HepG2 (cell line): Measurements from ENCODE around the gene PIGV. TPM values are rescaled to one million over a fixed set of nuclear protein-coding genes. Genes with fewer than 3 reads are reported as not detected.

Experiments
- ATAD3A ChIP-seq: sonication (generic); formaldehyde crosslinking; IDR thresholded peaks from 2 replicates; pipeline ENCODE4 v1.4.0; 2020; ENCODE audit warnings: missing genetic modification reagents
- BORCS8-MEF2B ChIP-seq: sonication (generic); formaldehyde crosslinking; IDR thresholded peaks from 2 replicates; pipeline ENCODE4 v1.8.0; 2022; ENCODE audit warnings: mild to moderate bottlenecking, missing genetic modification reagents
- FOSL2 ChIP-seq: sonication (generic); formaldehyde crosslinking; IDR thresholded peaks from 2 replicates; pipeline ENCODE4 v1.4.0; 2020; ENCODE audit warnings: missing genetic modification reagents
- MAFG ChIP-seq: sonication (generic); formaldehyde crosslinking; IDR thresholded peaks from 2 replicates; pipeline ENCODE4 v1.5.1; 2020; ENCODE audit warnings: mild to moderate bottlenecking, missing genetic modification reagents
- NR2C2 ChIP-seq: sonication (generic); formaldehyde crosslinking; IDR thresholded peaks from 2 replicates; pipeline ENCODE4 v1.4.0; 2020; ENCODE audit warnings: missing genetic modification reagents, mild to moderate bottlenecking, moderate library complexity, borderline replicate concordance
- RBFOX2 ChIP-seq: fragments of 200-400 bp; formaldehyde crosslinking; IDR thresholded peaks from 2 replicates; pipeline ENCODE4 v1.6.1; 2017; ENCODE audit warnings: low read depth, mild to moderate bottlenecking, low read length
- SIX4 ChIP-seq: sonication (generic); formaldehyde crosslinking; IDR thresholded peaks from 2 replicates; pipeline ENCODE4 v1.4.0; 2020; ENCODE audit warnings: missing genetic modification reagents
- ZFP36L2 ChIP-seq: sonication (generic); formaldehyde crosslinking; IDR thresholded peaks from 2 replicates; pipeline ENCODE4 v1.4.0; 2020; ENCODE audit warnings: missing genetic modification reagents
- ZFX ChIP-seq: sonication (generic); formaldehyde crosslinking; IDR thresholded peaks from 2 replicates; pipeline ENCODE4 v1.4.0; 2020; ENCODE audit warnings: mild to moderate bottlenecking, low read depth, missing genetic modification reagents, moderate library complexity
- ZNF383 ChIP-seq: sonication (generic); formaldehyde crosslinking; IDR thresholded peaks from 2 replicates; pipeline ENCODE4 v1.4.0; 2020; ENCODE audit warnings: missing genetic modification reagents, mild to moderate bottlenecking, borderline replicate concordance
- ZNF816 ChIP-seq: sonication (generic); formaldehyde crosslinking; IDR thresholded peaks from 2 replicates; pipeline ENCODE4 v1.8.0; 2022; ENCODE audit warnings: missing genetic modification reagents, mild to moderate bottlenecking, borderline replicate concordance
- polyA plus RNA-seq, 8 experiments: library from polyadenylated mRNA; depleted of rRNA in 3 of 8; stranded (reverse) in 7 of 8; unstranded in 1 of 8; fragments of >200 nt; fragmentation: Illumina TruSeq in 4 of 8; extraction: Trizol in 4 of 8; gene quantifications; 2 replicates each; pipeline versions ENCODE4 v1.2.1 to v1.2.3, GENCODE V29; 2011 to 2016; ENCODE audit warnings: low read depth in 4 of 8, missing spikeins in 1 of 8, mixed read lengths in 1 of 8; ENCODE audit not compliant: insufficient read depth in 1 of 8
- total RNA-seq, 5 experiments: library from RNA; depleted of rRNA; stranded (reverse); fragments of >200 nt; fragmentation: Illumina TruSeq; extraction: Trizol; gene quantifications; 2 replicates each; pipeline ENCODE4 v1.2.3, GENCODE V29; 2016; ENCODE audit warnings: low read depth in 1 of 5
- TF ChIP-seq, protein P1 (sequence below): sonication (generic); formaldehyde crosslinking; IDR thresholded peaks from one replicate; pipeline ENCODE4 v1.5.1; 2020; ENCODE audit warnings: mild to moderate bottlenecking, missing genetic modification reagents; ENCODE audit errors: not compliant biosample characterization
- TF ChIP-seq, protein P2 (sequence below): IDR thresholded peaks from 2 replicates; pipeline ENCODE4 v1.6.1; 2016; ENCODE audit warnings: mild to moderate bottlenecking
- TF ChIP-seq, protein P3 (sequence below): sonication (generic); formaldehyde crosslinking; IDR thresholded peaks from 2 replicates; pipeline ENCODE4 v1.4.0; 2020; ENCODE audit warnings: missing genetic modification reagents

The PIGV gene
- total and polyA plus RNA-seq, 2 of the 13 experiments (the other 11 are each of a cell fraction or from before 2014, with no cell fraction given), result 13.5 to 22.7 TPM

DNA sequence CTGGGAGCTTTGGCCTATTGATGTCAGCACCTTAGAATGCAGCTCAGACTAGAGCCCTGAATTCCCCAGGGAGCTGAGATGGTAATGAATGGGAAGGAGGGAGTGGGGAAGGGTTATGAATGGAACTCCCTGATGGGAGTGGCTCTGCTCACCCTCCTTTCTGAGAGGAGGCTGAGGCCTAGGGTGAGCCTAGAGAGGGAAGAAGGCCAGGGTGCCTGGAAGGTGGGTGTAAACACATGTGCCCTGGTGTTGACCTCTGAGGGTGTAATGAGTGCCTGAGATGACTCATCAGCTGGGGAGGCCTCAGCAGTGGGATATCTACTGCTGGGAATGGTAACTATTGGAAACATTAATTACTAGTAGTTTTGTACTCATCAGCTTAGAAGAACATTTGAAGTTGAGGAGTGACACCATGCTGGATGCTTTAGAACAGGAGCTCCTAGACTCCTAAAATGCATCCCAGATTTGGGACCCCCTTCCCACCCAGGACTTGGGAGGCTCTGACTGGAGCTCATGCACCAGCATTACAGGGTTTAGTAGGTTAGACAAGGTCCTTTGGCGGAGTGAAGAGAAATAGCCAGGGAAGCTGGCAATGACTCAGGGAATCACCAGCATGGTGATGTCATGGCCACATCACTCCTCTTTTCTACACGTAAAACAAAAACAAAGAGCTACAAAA, 16.0 kb upstream of the PIGV start (continued):
- TF ChIP-seq, protein P1, sequence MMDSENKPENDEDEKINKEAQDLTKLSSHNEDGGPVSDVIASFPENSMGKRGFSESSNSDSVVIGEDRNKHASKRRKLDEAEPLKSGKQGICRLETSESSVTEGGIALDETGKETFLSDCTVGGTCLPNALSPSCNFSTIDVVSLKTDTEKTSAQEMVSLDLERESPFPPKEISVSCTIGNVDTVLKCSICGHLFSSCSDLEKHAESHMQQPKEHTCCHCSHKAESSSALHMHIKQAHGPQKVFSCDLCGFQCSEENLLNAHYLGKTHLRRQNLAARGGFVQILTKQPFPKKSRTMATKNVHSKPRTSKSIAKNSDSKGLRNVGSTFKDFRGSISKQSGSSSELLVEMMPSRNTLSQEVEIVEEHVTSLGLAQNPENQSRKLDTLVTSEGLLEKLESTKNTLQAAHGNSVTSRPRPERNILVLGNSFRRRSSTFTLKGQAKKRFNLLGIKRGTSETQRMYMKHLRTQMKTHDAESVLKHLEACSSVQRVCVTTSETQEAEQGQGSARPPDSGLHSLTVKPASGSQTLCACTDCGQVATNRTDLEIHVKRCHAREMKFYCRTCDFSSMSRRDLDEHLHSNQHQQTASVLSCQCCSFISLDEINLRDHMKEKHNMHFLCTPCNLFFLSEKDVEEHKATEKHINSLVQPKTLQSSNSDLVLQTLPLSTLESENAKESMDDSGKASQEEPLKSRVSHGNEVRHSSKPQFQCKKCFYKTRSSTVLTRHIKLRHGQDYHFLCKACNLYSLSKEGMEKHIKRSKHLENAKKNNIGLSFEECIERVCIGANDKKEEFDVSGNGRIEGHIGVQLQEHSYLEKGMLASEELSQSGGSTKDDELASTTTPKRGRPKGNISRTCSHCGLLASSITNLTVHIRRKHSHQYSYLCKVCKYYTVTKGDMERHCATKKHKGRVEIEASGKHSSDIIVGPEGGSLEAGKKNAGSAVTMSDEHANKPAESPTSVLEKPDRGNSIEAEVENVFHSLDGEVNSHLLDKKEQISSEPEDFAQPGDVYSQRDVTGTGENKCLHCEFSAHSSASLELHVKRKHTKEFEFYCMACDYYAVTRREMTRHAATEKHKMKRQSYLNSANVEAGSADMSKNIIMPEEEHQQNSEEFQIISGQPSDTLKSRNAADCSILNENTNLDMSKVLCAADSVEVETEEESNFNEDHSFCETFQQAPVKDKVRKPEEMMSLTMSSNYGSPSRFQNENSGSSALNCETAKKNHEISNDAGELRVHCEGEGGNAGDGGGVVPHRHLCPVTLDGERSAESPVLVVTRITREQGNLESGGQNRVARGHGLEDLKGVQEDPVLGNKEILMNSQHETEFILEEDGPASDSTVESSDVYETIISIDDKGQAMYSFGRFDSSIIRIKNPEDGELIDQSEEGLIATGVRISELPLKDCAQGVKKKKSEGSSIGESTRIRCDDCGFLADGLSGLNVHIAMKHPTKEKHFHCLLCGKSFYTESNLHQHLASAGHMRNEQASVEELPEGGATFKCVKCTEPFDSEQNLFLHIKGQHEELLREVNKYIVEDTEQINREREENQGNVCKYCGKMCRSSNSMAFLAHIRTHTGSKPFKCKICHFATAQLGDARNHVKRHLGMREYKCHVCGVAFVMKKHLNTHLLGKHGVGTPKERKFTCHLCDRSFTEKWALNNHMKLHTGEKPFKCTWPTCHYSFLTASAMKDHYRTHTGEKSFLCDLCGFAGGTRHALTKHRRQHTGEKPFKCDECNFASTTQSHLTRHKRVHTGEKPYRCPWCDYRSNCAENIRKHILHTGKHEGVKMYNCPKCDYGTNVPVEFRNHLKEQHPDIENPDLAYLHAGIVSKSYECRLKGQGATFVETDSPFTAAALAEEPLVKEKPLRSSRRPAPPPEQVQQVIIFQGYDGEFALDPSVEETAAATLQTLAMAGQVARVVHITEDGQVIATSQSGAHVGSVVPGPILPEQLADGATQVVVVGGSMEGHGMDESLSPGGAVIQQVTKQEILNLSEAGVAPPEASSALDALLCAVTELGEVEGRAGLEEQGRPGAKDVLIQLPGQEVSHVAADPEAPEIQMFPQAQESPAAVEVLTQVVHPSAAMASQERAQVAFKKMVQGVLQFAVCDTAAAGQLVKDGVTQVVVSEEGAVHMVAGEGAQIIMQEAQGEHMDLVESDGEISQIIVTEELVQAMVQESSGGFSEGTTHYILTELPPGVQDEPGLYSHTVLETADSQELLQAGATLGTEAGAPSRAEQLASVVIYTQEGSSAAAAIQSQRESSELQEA, result no peak
- no peak for TF ChIP-seq ZNF383 (CRISPR knock-in tag)
- no peak for TF ChIP-seq BORCS8-MEF2B (CRISPR knock-in tag)
- TF ChIP-seq RBFOX2, result no peak
- no peak for TF ChIP-seq MAFG (CRISPR knock-in tag)
- no peak for TF ChIP-seq NR2C2 (CRISPR knock-in tag)
- TF ChIP-seq ATAD3A (CRISPR knock-in tag), result no peak
- TF ChIP-seq FOSL2 (CRISPR knock-in tag), result peak; percentile 99
- TF ChIP-seq, protein P2, sequence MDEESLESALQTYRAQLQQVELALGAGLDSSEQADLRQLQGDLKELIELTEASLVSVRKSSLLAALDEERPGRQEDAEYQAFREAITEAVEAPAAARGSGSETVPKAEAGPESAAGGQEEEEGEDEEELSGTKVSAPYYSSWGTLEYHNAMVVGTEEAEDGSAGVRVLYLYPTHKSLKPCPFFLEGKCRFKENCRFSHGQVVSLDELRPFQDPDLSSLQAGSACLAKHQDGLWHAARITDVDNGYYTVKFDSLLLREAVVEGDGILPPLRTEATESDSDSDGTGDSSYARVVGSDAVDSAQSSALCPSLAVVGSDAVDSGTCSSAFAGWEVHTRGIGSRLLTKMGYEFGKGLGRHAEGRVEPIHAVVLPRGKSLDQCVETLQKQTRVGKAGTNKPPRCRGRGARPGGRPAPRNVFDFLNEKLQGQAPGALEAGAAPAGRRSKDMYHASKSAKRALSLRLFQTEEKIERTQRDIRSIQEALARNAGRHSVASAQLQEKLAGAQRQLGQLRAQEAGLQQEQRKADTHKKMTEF (CRISPR knock-in tag), result peak; percentile 40; the same call in 1 of the 2 replicates
- TF ChIP-seq, protein P3, sequence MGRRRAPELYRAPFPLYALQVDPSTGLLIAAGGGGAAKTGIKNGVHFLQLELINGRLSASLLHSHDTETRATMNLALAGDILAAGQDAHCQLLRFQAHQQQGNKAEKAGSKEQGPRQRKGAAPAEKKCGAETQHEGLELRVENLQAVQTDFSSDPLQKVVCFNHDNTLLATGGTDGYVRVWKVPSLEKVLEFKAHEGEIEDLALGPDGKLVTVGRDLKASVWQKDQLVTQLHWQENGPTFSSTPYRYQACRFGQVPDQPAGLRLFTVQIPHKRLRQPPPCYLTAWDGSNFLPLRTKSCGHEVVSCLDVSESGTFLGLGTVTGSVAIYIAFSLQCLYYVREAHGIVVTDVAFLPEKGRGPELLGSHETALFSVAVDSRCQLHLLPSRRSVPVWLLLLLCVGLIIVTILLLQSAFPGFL, result no peak
- TF ChIP-seq ZFP36L2 (CRISPR knock-in tag), result no peak
- TF ChIP-seq SIX4, result no peak
- TF ChIP-seq ZNF816 (CRISPR knock-in tag), result no peak
- TF ChIP-seq ZFX (CRISPR knock-in tag), result peak; percentile 21; the same call in 1 of the 2 replicates
